HEK293 (cell line): Measurements from ENCODE around the gene AIG1.

Source experiments
- CTCF ChIP-seq: fragments of 450-650 bp; formaldehyde crosslinking; IDR thresholded peaks from 2 replicates; pipeline ENCODE4 v1.5.1; 2016; ENCODE audit warnings: missing biosample characterization, missing genetic modification characterization
- HOXC10 ChIP-seq: sonication (generic); formaldehyde crosslinking; IDR thresholded peaks from 2 replicates; pipeline ENCODE4 v1.8.1; 2023; ENCODE audit warnings: mild to moderate bottlenecking, missing genetic modification reagents
- RBAK ChIP-seq: fragments of 450-650 bp; formaldehyde crosslinking; IDR thresholded peaks from 2 replicates; pipeline ENCODE4 v1.5.1; 2016; ENCODE audit warnings: missing biosample characterization, missing genetic modification characterization
- REST ChIP-seq: fragments of 450-650 bp; formaldehyde crosslinking; IDR thresholded peaks from 2 replicates; pipeline ENCODE4 v1.5.1; 2016; ENCODE audit warnings: missing biosample characterization, missing genetic modification characterization
- YY1 ChIP-seq: fragments of 450-650 bp; formaldehyde crosslinking; IDR thresholded peaks from 2 replicates; pipeline ENCODE4 v1.5.1; 2018; ENCODE audit warnings: missing biosample characterization, missing genetic modification characterization
- ZNF146 ChIP-seq: fragments of 450-650 bp; formaldehyde crosslinking; IDR thresholded peaks from 2 replicates; pipeline ENCODE4 v1.5.1; 2016; ENCODE audit warnings: missing biosample characterization, missing genetic modification characterization
- ZNF558 ChIP-seq: fragments of 450-650 bp; formaldehyde crosslinking; IDR thresholded peaks from 2 replicates; pipeline ENCODE4 v1.5.1; 2016; ENCODE audit warnings: missing biosample characterization, missing genetic modification characterization
- ZNF561 ChIP-seq: fragments of 450-650 bp; IDR thresholded peaks from 2 replicates; pipeline ENCODE4 v1.5.1; 2018; ENCODE audit warnings: missing biosample characterization, missing genetic modification characterization, borderline replicate concordance
- ZNF791 ChIP-seq: fragments of 450-650 bp; formaldehyde crosslinking; IDR thresholded peaks from 2 replicates; pipeline ENCODE4 v1.5.1; 2016; ENCODE audit warnings: missing biosample characterization, missing genetic modification characterization

GRCh38 chr6:143224516-143224915, 163.8 kb downstream of the AIG1 start:
- TF ChIP-seq RBAK (no peak), CTCF (tag by site-specific recombination) (no peak), HOXC10 (CRISPR knock-in tag) (no peak), ZNF791 (no peak), ZNF558 (no peak), REST (tag by site-specific recombination) (no peak), ZNF146 (tag by site-specific recombination) (no peak), ZNF561 (tag by site-specific recombination) (no peak), YY1 (tag by site-specific recombination) (no peak)
